Loucy (cell line): Measurements from ENCODE around the gene TP73.

Experiments used
- H2AFZ ChIP-seq: fragments of 200-600 bp; sonication (generic); 2 replicates; pipeline ENCODE4 v1.6.0; 2016; ENCODE audit warnings: antibody characterized with exemption, mild to moderate bottlenecking, low read length, moderate library complexity
- H3F3A ChIP-seq: fragments of 200-600 bp; 2 replicates; pipeline ENCODE4 v1.6.0; 2016; ENCODE audit warnings: antibody characterized with exemption, low read depth, mild to moderate bottlenecking
- H3K27me3 ChIP-seq: fragments of 200-600 bp; sonication (generic); 2 replicates; pipeline ENCODE4 v1.6.1; 2014; ENCODE audit warnings: low read length, mild to moderate bottlenecking; ENCODE audit not compliant: insufficient read depth, poor library complexity, severe bottlenecking
- H3K36me3 ChIP-seq: fragments of 200-600 bp; sonication (generic); 2 replicates; pipeline ENCODE4 v1.6.1; 2016; ENCODE audit warnings: low read length; ENCODE audit not compliant: insufficient read depth
- H3K4me1 ChIP-seq: fragments of 200-600 bp; sonication (generic); 2 replicates; pipeline ENCODE4 v1.5.1; 2014; ENCODE audit warnings: low read length, mild to moderate bottlenecking; ENCODE audit not compliant: insufficient read depth, poor library complexity, severe bottlenecking
- H3K4me2 ChIP-seq: fragments of 200-600 bp; sonication (generic); 2 replicates; pipeline ENCODE4 v1.6.0; 2014; ENCODE audit warnings: antibody characterized with exemption, low read length, low read depth, mild to moderate bottlenecking; ENCODE audit not compliant: poor library complexity, severe bottlenecking
- H3K4me3 ChIP-seq: fragments of 200-600 bp; sonication (generic); 2 replicates; pipeline ENCODE4 v1.5.1; 2014; ENCODE audit warnings: low read length, mild to moderate bottlenecking, mixed read lengths; ENCODE audit not compliant: poor library complexity, severe bottlenecking
- H3K79me2 ChIP-seq: fragments of 200-600 bp; sonication (generic); 2 replicates; pipeline ENCODE4 v1.6.1; 2014; ENCODE audit warnings: low read length; ENCODE audit not compliant: insufficient read depth
- H3K9ac ChIP-seq: fragments of 200-600 bp; sonication (generic); 2 replicates; pipeline ENCODE4 v1.6.0; 2014; ENCODE audit warnings: mild to moderate bottlenecking, low read depth, low read length, moderate library complexity; ENCODE audit not compliant: poor library complexity, severe bottlenecking
- H3K9me2 ChIP-seq: fragments of 200-600 bp; sonication (generic); replicated peaks from 2 replicates; pipeline ENCODE4 v1.6.1; 2016; ENCODE audit warnings: low read depth, low read length, mixed read lengths
- H3K9me3 ChIP-seq: fragments of 200-600 bp; sonication (generic); 2 replicates; pipeline ENCODE4 v1.6.1; 2014; ENCODE audit warnings: mild to moderate bottlenecking, antibody characterized with exemption, low read length, low read depth; ENCODE audit not compliant: insufficient read depth
- H4K20me1 ChIP-seq: fragments of 200-600 bp; sonication (generic); 2 replicates; pipeline ENCODE4 v1.6.0; 2014; ENCODE audit warnings: antibody characterized with exemption, low read length, mild to moderate bottlenecking; ENCODE audit not compliant: insufficient read depth, poor library complexity, severe bottlenecking
- EZH2phosphoT487 ChIP-seq: fragments of 200-600 bp; IDR thresholded peaks from 2 replicates; pipeline ENCODE4 v1.6.1; 2018; ENCODE audit warnings: antibody characterized with exemption, mild to moderate bottlenecking, moderate library complexity, borderline replicate concordance
- TF ChIP-seq, protein P1 (sequence below): fragments of 200-600 bp; sonication (generic); conservative IDR thresholded peaks from 2 replicates; pipeline ENCODE4 v1.5.1; 2014; ENCODE audit warnings: mild to moderate bottlenecking, antibody characterized with exemption, low read length

TP73 gene

DNA sequence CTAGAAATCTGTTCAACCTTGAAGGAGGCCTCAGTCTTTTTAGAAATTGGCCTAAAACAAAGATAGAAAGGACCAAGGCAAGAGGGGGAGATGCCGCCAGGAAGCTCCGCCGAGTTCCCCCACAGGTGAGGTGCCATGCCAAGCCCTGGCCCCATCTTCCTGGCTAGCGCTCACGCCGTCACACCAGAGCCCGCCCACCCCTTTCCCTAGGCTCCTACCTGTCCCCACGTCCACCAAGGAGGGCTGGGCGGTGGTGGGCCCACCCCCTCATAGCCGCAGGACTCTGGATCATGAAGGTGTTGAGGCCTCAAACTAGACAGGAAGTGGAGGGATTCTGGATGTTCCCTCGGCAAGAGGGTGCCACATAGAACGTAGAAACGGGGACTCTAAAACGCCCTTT, 84.4 kb downstream of the TP73 start:
- Histone ChIP-seq H3K9me3 (no peaks in the 10 kb centered on the region), H4K20me1 (no peaks in the 10 kb centered on the region), H2AFZ (no peak overlapping the region), H3K36me3 (no peaks in the 10 kb centered on the region), H3K4me1 (no peaks in the 10 kb centered on the region), H3F3A (no peaks in the 10 kb centered on the region), H3K4me2 (no peak overlapping the region), H3K79me2 (no peaks in the 10 kb centered on the region), H3K27me3 (no peaks in the 10 kb centered on the region), H3K9ac (no peak overlapping the region), H3K4me3 (no peak overlapping the region), H3K9me2 (no peaks in the 10 kb centered on the region)
- TF ChIP-seq EZH2phosphoT487, result no peak
- TF ChIP-seq, protein P1, sequence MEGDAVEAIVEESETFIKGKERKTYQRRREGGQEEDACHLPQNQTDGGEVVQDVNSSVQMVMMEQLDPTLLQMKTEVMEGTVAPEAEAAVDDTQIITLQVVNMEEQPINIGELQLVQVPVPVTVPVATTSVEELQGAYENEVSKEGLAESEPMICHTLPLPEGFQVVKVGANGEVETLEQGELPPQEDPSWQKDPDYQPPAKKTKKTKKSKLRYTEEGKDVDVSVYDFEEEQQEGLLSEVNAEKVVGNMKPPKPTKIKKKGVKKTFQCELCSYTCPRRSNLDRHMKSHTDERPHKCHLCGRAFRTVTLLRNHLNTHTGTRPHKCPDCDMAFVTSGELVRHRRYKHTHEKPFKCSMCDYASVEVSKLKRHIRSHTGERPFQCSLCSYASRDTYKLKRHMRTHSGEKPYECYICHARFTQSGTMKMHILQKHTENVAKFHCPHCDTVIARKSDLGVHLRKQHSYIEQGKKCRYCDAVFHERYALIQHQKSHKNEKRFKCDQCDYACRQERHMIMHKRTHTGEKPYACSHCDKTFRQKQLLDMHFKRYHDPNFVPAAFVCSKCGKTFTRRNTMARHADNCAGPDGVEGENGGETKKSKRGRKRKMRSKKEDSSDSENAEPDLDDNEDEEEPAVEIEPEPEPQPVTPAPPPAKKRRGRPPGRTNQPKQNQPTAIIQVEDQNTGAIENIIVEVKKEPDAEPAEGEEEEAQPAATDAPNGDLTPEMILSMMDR, result no peak

- no peaks in the 10 kb centered on the region for H3K36me3 ChIP-seq
- TF ChIP-seq EZH2phosphoT487, result no peak
- TF ChIP-seq, protein P1, result no peak
- H3K9me2 ChIP-seq, result no peaks in the 10 kb centered on the region
- no peaks in the 10 kb centered on the region for H3K79me2 ChIP-seq
- H3F3A ChIP-seq, result no peaks in the 10 kb centered on the region
- no peak overlapping the region for H3K9ac ChIP-seq
- H3K27me3 ChIP-seq, result no peaks in the 10 kb centered on the region
- no peak overlapping the region for H3K4me3 ChIP-seq
- no peaks in the 10 kb centered on the region for H3K4me1 ChIP-seq
- no peak overlapping the region for H2AFZ ChIP-seq
- H4K20me1 ChIP-seq, result no peaks in the 10 kb centered on the region
- H3K4me2 ChIP-seq, result no peak overlapping the region
- H3K9me3 ChIP-seq, result no peaks in the 10 kb centered on the region
Observed at GRCh38 chr1:3738943-3739342, 86.6 kb downstream of the TP73 start.

GRCh38 chr1:3740042-3740441, 87.7 kb downstream of the TP73 start:
- Histone ChIP-seq H3K36me3 (no peaks in the 10 kb centered on the region), H3K9me2 (no peaks in the 10 kb centered on the region), H2AFZ (no peak overlapping the region), H3K79me2 (no peaks in the 10 kb centered on the region), H3F3A (no peaks in the 10 kb centered on the region), H3K9ac (no peak overlapping the region), H3K4me3 (no peak overlapping the region), H3K9me3 (no peaks in the 10 kb centered on the region), H4K20me1 (no peaks in the 10 kb centered on the region), H3K27me3 (no peaks in the 10 kb centered on the region), H3K4me2 (no peak overlapping the region), H3K4me1 (no peaks in the 10 kb centered on the region)
- no peak for TF ChIP-seq EZH2phosphoT487
- TF ChIP-seq, protein P1, result no peak
